GM12892 (cell line): ENCODE measurements around the gene CLEC2A.

Source experiments
- POLR2A ChIP-seq: IDR thresholded peaks from 2 replicates; pipeline ENCODE4 v1.6.1; 2011; ENCODE audit warnings: low read depth, low read length, control low read depth
- TAF1 ChIP-seq: IDR thresholded peaks from 2 replicates; pipeline ENCODE4 v1.6.1; 2011; ENCODE audit warnings: low read depth, mild to moderate bottlenecking, control low read depth, low read length, borderline replicate concordance

GRCh38 chr12:9943240-9943639 lies 11.1 kb upstream of the CLEC2A start:
- TF ChIP-seq POLR2A (no peak), TAF1 (no peak)
